Spleen (tissue), 11 donors: ENCODE measurements around the gene SLC4A2. TPM values are rescaled to one million over a fixed set of nuclear protein-coding genes. Genes with fewer than 3 reads are reported as not detected.

ENCODE experiments used
- DNase-seq: peaks from one replicate; pipeline ENCODE4 v3.0.0-alpha.2; 2020
- H3K27ac ChIP-seq, 8 donors: fragments of 200-600 bp; sonication (generic) in 7 of 8; 1 replicate in 4 of 8; 2 replicates in 4 of 8; pipeline versions ENCODE4 v1.5.0 to v1.8.0; 2016 to 2021; ENCODE audit warnings: inconsistent platforms in 4 of 8, mild to moderate bottlenecking in 4 of 8, moderate library complexity in 1 of 8
- H3K27me3 ChIP-seq, 7 donors: fragments of 200-600 bp; sonication (generic) in 6 of 7; replicated peaks in 1 of 7; 1 replicate in 4 of 7; 2 replicates in 3 of 7; pipeline versions ENCODE4 v1.5.0 to v1.8.0; 2016 to 2021; ENCODE audit warnings: inconsistent platforms in 3 of 7, mild to moderate bottlenecking in 1 of 7
- H3K36me3 ChIP-seq, 6 donors: fragments of 200-600 bp; sonication (generic) in 5 of 6; 1 replicate in 4 of 6; 2 replicates in 2 of 6; pipeline versions ENCODE4 v1.5.0 to v1.8.0; 2016 to 2021; ENCODE audit warnings: inconsistent platforms in 2 of 6
- H3K4me1 ChIP-seq, 6 donors: fragments of 200-600 bp; sonication (generic) in 5 of 6; 1 replicate in 3 of 6; 2 replicates in 3 of 6; pipeline versions ENCODE4 v1.5.0 to v1.8.0; 2016 to 2021; ENCODE audit warnings: inconsistent platforms in 3 of 6
- H3K4me3 ChIP-seq, 8 donors: fragments of 200-600 bp; sonication (generic) in 7 of 8; 1 replicate in 4 of 8; 2 replicates in 4 of 8; pipeline versions ENCODE4 v1.5.0 to v1.8.0; 2016 to 2021; ENCODE audit warnings: inconsistent platforms in 4 of 8, mild to moderate bottlenecking in 4 of 8, moderate library complexity in 2 of 8
- H3K9me3 ChIP-seq, 8 donors: fragments of 200-600 bp; sonication (generic) in 7 of 8; 1 replicate in 4 of 8; 2 replicates in 4 of 8; pipeline versions ENCODE4 v1.5.0 to v1.8.0; 2016 to 2021; ENCODE audit warnings: inconsistent platforms in 4 of 8
- CTCF ChIP-seq, 11 experiments: fragments of 200-600 bp in 7 of 11; fragments of 450-650 bp in 4 of 11; sonication (generic) in 4 of 11; IDR thresholded peaks in 8 of 11; conservative IDR thresholded peaks in 3 of 11; 1 replicate in 7 of 11; 2 replicates in 4 of 11; pipeline versions ENCODE4 v1.4.0 to v1.8.0; 2016 to 2021; ENCODE audit warnings: antibody characterized with exemption in 11 of 11, inconsistent platforms in 4 of 11, mild to moderate bottlenecking in 1 of 11
- POLR2A ChIP-seq, 3 donors: fragments of 450-650 bp; IDR thresholded peaks; one replicate each; pipeline ENCODE4 v1.5.1; 2017; ENCODE audit warnings: antibody characterized with exemption in 3 of 3, mild to moderate bottlenecking in 1 of 3
- POLR2AphosphoS5 ChIP-seq, 3 donors: sonication (generic); formaldehyde crosslinking; IDR thresholded peaks; one replicate each; pipeline ENCODE4 v1.5.1; 2017; ENCODE audit warnings: antibody characterized with exemption in 3 of 3
- WGBS, 5 donors: extraction: QIAGEN DNeasy Blood & Tissue Kit in 3 of 5; methylation state at CpG; one replicate each; pipeline versions ENCODE4 v1.1.5 to v1.1.7; 2013 to 2018; 5-methylcytosine and 5-hydroxymethylcytosine counted together
- intact Hi-C: fragments of 100-400 bp; cut with DNase I; formaldehyde crosslinking; loops from one replicate; pipeline ENCODE4 v1.15.0; 2023; ENCODE audit warnings: low total_unique reads
- polyA plus RNA-seq, 3 donors: library from polyadenylated mRNA; stranded (reverse); fragments of 200-250 nt; gene quantifications; one replicate each; pipeline ENCODE4 v1.2.1, GENCODE V29; 2013
- total RNA-seq, 7 donors: library from RNA; depleted of rRNA in 3 of 7; stranded (reverse); fragments of >200 nt in 3 of 7; fragmentation: NEBNext Ultra II Directional in 4 of 7; extraction: Animal tissue kit (Norgen Biotek cat#: 25700) in 4 of 7; gene quantifications; one replicate each; pipeline versions ENCODE4 v1.1.0 to v1.2.1, GENCODE V29; 2016 to 2021
- donor health status: healthy with polysubstance abuse.
- donor health status: DM: no; HTN: no; CAD: no; lungs with moderate emphysema.
- donor health status: DM: no; HTN: no; CAD: no.
- donor health status: Bipolar disorder and iron deficiency.
- donor health status: healthy.
- donor health status: DM: no; HTN: no; CAD: no.
- donor health status: DM: yes; HTN: yes; CAD: no.

SLC4A2 gene
- total and polyA plus RNA-seq, 10 donors: 43.9 to 122 (median 90.9) TPM

DNA sequence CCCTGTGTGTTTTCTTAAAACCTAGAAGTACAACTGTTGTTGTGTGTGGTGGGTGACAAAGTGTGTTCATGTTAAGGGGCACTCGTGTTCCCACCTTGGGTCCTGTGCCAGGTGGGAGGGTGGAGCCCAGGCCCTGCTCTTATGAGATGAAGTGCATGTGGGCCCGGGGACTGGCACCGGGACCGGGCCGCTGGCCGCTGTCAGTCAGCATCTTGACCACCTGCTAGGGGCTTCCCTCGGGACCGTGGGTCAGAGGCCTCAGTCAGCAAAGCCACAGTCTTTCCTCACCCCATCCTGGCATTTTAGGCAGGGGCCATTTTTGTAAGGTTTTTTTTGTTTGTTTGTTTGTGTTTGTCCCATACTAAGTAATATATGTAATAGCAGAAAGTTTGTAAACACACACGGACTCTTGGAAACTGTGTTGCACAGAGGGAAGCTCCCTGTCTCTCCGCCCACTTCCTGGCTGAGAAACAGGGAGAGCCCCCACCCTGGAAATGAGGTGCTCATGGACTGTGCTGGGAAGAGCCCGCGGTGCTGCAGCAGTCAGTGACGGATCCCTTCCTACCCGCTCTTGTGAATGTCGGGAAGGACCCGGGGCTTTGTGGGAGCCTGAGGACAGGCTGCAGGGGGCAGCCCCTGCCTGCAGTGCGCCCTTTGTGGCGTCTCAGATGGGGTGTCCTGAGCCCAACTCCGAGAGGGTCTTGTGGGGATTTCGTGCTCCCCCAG lies 40.3 kb downstream of the SLC4A2 start:
- Histone ChIP-seq H3K4me1 (peaks cover 0 to 23% (median 16%) of the 10 kb centered on the region in 6 donors), H3K4me3 (no peak overlapping the region), H3K36me3 (peaks cover 0 to 17% (median 0%) of the 10 kb centered on the region in 6 donors), H3K27ac (no peak overlapping the region), H3K27me3 (no peaks in the 10 kb centered on the region), H3K9me3 (no peaks in the 10 kb centered on the region)
- TF ChIP-seq POLR2A (IDR thresholded peaks at IDR 0.05) (no peak), POLR2AphosphoS5 (IDR thresholded peaks at IDR 0.05) (peak in 1 of 3 donors; percentile 23)
- no peak for DNase-seq
- 62 to 83% (median 78%) methylated on average over 17 to 20 of the region's 20 CpGs for WGBS, 5 donors
- intact Hi-C loops: no loop called here

- DNase-seq: no peak
- WGBS, 5 donors: 91 to 97% (median 94%) methylated on average over 10 of the region's 10 CpGs
- TF ChIP-seq POLR2AphosphoS5 (IDR thresholded peaks at IDR 0.05): no peak
- no peak for TF ChIP-seq POLR2A (IDR thresholded peaks at IDR 0.05)
- no peak for TF ChIP-seq CTCF (IDR thresholded peaks at IDR 0.05 in 8 of 11, conservative IDR thresholded peaks at IDR 0.05 in 3 of 11)
- Histone ChIP-seq H3K36me3 (peaks cover 0 to 19% (median 0%) of the 10 kb centered on the region in 6 donors), H3K9me3 (no peaks in the 10 kb centered on the region), H3K4me1 (peaks cover 0 to 16% (median 8%) of the 10 kb centered on the region in 6 donors), H3K27ac (no peak overlapping the region), H3K27me3 (no peaks in the 10 kb centered on the region), H3K4me3 (no peak overlapping the region)
- intact Hi-C loops: no loop called here
These were observed 41.5 kb downstream of the SLC4A2 start for GRCh38 chr7:151100921-151101320.

DNA sequence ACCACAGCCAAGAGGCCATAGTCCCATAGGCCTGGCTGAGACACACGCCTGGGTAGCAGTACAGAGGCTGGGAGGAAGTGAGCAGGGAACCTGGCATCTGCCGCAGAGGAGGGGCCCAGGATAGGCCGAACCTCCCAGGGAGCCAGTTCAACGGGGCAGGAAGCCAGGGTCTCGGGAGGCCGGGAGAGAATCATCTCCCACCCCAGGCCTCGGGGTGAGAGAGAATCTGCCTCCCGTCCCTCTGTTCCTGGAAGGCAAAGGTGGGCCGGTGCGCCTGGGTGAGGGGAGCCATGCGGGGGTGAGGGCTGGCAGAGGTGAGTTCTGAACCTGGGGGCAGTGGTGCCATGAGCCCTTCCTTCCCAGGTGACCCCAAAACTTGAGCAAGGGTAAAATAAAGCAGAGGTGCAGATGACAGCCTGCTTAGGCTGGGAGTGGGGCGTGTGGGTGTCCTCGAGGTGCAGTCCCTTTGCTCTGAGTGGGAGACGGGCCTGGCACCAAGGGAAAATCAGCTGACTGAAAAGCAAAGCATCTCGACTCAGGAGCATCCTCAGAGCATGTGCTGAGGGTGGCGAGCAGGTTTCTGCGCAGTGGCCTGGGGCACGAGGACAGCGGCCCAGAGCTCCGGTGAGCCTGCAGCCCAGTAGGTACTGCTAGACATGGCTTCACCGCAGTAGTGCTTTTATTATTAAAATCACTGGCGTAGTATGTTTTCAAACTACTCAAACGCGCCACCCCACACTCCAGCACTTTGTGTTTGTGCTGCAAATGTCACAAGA lies 42.4 kb downstream of the SLC4A2 start:
- Histone ChIP-seq H3K4me3 (no peak overlapping the region), H3K36me3 (peaks cover 0 to 15% (median 0%) of the 10 kb centered on the region in 6 donors), H3K27me3 (no peaks in the 10 kb centered on the region), H3K4me1 (peaks cover 0 to 15% (median 8%) of the 10 kb centered on the region in 6 donors), H3K27ac (no peak overlapping the region), H3K9me3 (no peaks in the 10 kb centered on the region)
- WGBS, 5 donors: 83 to 90% (median 87%) methylated on average over 24 of the region's 24 CpGs
- intact Hi-C loops: no loop called here
- no peak for TF ChIP-seq POLR2A (IDR thresholded peaks at IDR 0.05)
- no peak for TF ChIP-seq CTCF (IDR thresholded peaks at IDR 0.05 in 8 of 11, conservative IDR thresholded peaks at IDR 0.05 in 3 of 11)
- TF ChIP-seq POLR2AphosphoS5 (IDR thresholded peaks at IDR 0.05): no peak
- no peak for DNase-seq

GRCh38 chr7:151102991-151103390 lies 43.6 kb downstream of the SLC4A2 start:
- TF ChIP-seq CTCF (IDR thresholded peaks at IDR 0.05 in 8 of 11, conservative IDR thresholded peaks at IDR 0.05 in 3 of 11): no peak
- no peak for TF ChIP-seq POLR2AphosphoS5 (IDR thresholded peaks at IDR 0.05)
- no peak for TF ChIP-seq POLR2A (IDR thresholded peaks at IDR 0.05)
- Histone ChIP-seq H3K9me3 (no peaks in the 10 kb centered on the region), H3K27ac (no peak overlapping the region), H3K4me1 (peaks cover 0 to 12% (median 8%) of the 10 kb centered on the region in 6 donors), H3K27me3 (no peaks in the 10 kb centered on the region), H3K4me3 (no peak overlapping the region), H3K36me3 (peaks cover 0 to 16% (median 0%) of the 10 kb centered on the region in 6 donors)
- intact Hi-C loops: no loop called here
- no peak for DNase-seq
- WGBS, 5 donors: 69 to 72% (median 70%) methylated on average over 3 of the region's 3 CpGs
